ENCODE measurements around the gene TEX11.
"Not testable (repeated sequence)": the region's sequence is repeated elsewhere in the genome, so short reads cannot be mapped to it uniquely, and the experiment has no call there.

TEX11 gene

DNA sequence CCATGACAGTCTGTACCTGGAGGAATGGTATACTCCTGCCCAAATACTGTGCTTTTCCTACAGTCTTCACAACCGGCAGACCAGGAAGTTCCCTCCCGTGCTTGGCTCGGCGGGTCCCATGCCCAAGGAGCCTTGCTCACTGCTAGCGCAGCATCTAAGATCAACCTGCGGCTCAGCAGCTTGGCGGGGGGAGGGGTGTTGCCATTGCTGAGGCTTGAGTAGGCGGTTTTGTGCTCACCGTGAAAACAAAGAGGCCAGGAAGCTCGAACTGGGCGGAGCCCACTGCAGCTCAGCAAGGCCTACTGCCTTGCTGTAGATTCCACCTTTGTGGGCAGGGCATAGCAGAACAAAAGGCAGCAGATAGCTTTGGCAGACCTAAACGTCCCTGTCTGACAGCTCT lies 152.7 kb downstream of the TEX11 start:
- no peak for DNase-seq

DNA sequence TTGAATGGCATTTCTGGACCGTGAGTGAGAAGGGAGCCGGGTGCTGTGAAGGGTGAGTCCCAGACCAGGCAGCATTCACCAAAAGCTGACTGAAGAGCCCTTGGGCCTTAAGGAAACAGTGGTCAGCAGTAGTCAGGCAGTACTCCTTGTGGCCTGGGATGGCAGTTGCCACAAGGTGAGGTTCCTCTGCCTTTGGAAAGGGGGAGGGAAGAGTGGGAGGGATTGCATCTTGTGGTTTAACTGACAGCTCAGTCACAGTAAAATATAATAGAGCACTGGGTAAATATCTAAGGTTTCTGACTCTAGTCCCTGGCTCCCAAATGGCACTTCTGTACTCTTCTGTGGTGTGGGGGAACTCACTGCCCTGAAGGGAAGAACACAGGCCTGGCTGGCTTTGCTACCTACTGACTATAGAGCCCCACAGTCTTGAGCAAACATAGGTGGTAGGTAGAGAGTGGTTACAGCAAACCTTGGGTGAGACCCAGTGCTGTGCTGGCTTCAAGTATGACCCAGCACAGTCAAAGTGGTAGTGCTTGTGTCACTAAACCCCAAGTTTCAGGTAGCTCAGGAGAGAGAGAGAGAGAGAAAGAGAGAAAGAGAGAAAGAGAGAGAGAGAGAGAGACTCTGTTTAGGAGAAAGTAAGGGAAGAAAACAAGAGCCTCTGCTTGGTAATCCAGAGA lies 154.2 kb downstream of the TEX11 start:
- no peak for DNase-seq

DNA sequence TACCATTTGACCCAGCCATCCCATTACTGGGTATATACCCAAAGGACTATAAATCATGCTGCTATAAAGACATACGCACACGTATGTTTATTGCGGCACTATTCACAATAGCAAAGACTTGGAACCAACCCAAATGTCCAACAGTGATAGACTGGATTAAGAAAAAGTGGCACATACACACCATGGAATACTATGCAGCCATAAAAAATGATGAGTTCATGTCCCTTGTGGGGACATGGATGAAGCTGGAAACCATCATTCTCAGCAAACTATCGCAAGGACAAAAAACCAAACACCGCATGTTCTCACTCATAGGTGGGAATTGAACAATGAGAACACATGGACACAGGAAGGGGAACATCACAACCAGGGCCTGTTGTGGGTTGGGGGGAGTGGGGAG lies 174.7 kb downstream of the TEX11 start:
- DNase-seq = not testable (repeated sequence)

DNA sequence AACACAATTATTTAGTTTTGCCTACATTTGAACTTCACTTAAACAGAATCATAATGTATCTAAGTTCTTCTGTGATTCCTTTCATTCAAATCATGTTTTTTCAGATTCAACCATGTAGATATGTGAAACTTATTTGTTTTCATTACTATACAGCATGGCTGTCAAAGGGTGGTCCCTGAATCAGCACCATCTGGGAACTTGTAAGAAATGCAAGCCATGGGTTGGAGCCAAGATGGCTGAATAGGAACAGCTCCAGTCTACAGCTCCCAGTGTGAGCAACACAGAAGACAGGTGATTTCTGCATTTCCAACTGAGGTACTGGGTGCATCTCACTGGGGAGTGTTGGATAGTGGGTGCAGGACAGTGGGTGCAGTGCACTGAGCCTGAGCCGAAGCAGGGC lies 180.6 kb downstream of the TEX11 start:
- not testable (repeated sequence) for DNase-seq

DNA sequence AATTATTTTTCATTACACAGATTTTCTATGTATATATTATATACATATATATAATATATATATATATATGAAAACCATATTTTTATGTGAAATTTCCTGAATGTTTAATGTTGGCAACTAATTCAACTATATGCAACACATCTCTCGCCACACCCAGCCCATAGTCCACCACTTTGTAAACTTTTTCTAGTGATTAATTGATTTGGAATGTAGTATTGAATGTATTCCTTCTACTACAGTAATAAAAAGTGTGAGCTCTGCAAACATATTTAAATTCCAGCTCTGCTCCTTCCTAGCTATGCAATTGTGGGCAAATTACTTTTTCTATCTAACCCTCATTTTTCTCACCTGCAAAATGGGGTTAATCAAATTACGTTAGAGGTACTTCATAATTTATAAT lies 187.8 kb downstream of the TEX11 start:
- DNase-seq = no peak

DNA sequence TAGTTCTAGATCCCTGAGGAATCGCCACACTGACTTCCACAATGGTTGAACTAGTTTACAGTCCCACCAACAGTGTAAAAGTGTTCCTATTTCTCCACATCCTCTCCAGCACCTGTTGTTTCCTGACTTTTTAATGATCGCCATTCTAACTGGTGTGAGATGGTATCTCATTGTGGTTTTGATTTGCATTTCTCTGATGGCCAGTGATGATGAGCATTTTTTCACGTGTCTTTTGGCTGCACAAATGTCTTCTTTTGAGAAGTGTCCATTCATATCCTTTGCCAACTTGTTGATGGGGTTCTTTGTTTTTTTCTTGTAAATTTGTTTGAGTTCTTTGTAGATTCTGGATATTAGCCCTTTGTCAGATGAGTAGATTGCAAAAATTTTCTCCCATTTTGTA lies 197.2 kb downstream of the TEX11 start:
- DNase-seq = not testable (repeated sequence)

DNA sequence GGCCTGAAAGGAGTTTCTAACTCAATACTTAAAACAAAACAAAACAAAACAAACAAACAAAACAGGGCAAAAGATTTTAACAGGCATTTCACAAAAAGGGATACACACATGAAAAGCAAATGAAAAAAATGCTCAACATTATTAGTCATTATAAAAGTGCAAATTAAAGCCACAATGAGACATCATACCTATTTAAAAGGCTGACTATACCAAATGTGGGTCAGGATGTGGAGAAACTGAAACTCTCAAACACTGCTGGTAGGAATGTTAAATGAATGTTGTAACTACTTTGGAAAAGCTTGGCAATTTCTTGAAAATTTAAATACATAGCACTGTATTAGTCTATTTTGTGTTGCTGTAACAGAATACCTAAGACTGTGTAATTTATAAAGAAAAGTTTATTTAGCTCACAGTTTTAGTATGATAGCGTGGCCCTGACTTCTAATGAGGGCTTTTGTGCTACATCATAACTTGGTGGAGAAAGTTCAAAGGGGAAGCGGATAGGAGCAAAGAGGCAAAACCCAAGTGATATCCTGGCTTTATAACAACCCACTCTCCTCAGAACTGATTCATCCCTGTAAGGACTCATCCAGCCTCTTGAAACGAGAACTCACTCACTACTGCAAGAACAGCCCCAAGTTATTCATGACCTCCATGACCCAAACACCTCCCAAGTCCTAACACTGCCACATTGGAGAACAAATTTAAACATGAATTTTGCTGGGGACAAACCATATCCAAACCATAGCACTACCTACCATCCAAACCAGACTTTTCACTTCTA lies 214.0 kb downstream of the TEX11 start:
- no peak for DNase-seq

DNA sequence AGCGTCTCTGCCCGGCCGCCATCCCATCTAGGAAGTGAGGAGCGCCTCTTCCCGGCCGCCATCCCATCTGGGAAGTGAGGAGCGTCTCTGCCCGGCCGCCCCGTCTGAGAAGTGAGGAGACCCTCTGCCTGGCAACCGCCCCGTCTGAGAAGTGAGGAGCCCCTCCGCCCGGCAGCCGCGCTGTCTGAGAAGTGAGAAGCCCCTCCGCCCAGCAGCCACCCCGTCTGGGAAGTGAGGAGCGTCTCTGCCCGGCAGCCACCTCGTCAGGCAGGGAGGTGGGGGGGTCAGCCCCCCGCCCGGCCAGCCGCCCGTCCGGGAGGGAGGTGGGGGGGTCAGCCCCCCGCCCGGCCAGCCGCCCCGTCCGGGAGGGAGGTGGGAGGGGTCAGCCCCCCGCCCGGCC lies 229.1 kb downstream of the TEX11 start:
- not testable (repeated sequence) for DNase-seq

DNA sequence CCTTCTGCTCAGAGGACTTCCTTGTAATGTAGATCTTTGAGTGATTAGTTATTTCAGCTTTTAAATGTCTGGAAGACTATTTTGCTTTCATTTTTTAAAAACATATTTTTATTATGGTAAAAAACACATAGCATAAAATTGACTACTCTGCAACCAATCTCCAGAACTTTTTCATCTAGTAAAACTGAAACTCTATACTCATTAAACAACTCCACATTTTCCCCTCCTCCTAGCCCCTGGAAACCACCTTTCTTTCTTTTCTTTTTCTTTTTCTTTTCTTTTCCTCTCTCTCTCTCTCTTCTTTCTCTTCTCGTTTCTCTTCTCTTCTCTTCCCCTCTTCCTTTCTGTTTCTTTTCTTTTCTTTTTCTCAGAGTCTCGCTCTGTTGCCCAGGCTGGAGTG lies 233.2 kb downstream of the TEX11 start:
- DNase-seq = no peak

DNA sequence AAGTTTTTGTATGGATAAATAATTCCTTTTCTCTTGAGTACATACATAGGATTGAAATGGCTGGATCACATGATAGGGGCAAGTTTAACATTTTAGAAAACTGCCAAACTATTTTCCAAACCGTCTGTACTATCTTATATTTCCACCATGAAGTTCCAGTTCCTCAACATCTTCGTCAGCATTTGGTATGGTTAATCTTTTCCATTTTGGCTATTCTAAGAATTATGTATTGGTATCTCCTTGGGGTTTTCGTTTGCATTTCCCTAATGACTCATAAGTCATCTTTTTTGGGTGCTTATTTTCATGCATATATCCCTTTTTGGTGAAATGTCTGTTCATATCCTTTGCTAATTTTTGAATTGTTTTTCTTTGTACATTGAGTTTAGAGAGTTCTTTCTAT lies 236.2 kb downstream of the TEX11 start:
- no peak for DNase-seq

DNA sequence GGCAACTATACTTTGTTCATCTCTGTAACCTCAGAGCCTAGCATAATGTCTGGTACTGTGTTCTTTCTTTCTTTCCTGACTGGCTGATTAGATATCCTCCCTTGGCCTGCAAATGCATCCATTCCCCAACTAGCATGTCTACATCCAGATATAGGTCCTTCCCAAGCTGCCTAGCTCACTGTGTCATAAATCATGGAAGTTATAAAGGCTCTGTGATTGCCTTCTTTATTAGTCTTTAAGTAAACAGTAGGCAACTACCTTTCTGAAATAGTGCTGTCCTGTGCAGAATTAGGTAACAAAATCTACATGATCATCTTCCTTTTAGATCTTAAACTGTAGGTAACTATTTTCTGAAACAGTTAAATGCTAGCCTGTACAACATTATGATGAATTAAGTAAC lies 239.4 kb downstream of the TEX11 start:
- no peak for DNase-seq

DNA sequence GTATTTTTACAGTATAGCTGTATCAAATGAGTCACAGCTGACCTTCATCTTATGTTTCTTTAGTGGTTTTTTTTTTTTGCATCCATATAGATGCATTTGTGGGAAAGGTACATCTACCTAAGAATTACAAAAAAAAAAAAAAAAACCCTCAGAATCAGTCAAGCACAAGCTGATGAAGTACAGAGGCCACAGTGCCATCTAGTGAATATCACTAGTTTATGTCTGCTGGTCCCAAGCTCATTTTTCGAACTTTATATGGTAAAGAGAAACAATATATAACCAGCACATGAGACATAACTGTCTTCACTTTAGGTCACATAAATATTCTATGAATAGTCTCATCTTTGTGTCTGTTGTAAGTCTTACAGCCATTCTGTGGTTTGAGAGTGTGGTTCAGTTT lies 243.8 kb downstream of the TEX11 start:
- DNase-seq = peak in 3 of 4 experiments; percentile 4 to 37 (median 11)

DNA sequence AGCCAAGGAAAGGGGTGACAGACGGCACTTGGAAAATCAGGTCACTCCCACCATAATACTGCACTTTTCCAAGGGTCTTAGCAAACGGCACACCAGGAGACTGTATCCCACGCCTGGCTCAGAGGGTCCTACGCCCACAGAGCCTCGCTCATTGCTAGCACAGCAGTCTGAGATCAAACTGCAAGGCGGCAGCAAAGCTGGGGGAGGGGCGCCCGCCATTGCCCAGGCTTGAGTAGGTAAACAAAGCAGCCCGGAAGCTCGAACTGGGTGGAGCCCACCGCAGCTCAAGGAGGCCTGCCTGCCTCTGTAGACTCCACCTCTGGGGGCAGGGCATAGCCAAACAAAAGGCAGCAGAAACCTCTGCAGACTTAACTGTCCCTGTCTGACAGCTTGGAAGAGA lies 247.4 kb downstream of the TEX11 start:
- not testable (repeated sequence) for DNase-seq

DNA sequence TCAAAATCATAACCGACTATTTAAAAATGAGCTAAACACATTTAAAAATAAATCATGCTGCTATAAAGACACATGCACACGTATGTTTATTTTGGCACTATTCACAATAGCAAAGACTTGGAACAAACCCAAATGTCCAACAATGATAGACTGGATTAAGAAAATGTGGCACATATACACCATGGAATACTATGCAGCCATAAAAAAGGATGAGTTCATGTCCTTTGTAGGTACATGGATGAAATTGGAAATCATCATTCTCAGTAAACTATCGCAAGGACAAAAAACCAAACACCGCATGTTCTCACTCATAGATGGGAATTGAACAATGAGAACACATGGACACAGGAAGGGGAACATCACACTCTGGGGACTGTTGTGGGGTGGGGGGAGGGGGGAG lies 251.0 kb downstream of the TEX11 start:
- DNase-seq = not testable (repeated sequence)

DNA sequence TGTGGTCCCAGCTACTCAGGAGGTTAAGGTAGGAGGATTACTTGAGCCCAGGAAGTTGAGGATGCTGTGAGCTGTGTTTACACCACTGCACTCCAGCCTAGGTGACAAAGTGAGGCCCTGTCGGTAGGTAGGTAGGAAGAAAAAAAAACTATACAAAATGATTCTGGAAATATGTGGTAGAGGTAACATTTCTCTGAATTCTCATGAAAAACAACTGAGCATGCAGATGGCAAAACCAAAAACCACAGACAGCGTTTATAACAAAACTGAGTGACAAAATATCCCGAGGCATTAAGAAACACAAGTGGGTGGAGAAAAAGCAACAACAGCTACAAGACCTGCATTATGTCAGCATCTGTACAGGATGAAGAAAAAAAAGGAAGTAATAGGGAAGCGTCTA lies 252.2 kb downstream of the TEX11 start:
- peak; percentile 1 to 31 (median 12) for DNase-seq

DNA sequence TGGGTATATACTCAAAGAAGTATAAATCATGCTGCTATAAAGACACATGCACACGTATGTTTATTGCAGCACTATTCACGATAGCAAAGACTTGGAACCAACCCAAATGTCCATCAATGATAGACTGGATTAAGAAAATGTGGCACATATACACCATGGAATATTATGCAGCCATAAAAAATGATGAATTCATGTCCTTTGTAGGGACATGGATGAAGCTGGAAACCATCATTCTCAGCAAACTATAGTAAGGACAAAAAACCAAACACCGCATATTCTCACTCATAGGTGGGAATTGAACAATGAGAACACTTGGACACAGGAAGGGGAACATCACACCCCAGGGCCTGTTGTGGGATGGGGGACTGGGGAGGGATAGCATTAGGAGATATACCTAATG lies 260.6 kb downstream of the TEX11 start:
- DNase-seq = not testable (repeated sequence)

DNA sequence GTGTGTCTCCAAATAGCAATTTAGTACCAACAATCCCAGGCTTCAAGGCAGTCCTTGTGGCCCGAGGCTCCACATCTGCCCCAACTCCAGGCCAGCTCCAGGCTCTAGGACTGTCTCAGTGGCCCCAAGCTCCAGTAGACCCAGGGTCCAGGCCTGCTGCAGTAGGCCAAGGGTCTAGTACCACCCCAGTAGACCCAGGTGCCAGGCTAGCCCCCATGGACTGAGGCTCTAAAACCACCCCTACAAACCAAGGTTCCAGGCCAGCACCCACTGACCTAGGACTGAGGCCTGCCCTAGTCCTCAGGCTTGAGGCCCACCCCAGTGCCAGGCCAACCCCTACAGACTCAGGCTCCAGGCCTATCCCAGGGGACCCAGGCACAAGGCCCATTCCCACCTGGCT lies 272.3 kb downstream of the TEX11 start:
- no peak for DNase-seq

DNA sequence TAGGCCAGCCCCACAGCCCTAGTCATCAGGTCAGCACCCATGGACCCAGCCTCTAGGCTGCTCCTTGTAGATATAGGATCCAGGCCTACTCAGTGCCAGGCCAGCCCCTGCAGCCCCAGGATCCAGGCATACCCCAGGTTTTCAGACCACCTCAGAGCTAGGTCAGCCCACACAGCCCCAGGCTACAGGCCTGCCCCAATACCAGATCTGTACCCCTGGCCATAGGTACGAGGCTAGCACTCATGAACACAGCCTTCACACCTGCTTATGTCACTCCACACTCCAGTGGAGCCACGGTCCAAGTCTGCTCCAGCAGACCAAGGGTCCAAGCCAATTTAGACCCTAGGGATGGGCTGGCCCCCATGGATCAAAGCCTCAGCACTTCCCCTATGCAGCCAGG lies 272.8 kb downstream of the TEX11 start:
- no peak for DNase-seq

DNA sequence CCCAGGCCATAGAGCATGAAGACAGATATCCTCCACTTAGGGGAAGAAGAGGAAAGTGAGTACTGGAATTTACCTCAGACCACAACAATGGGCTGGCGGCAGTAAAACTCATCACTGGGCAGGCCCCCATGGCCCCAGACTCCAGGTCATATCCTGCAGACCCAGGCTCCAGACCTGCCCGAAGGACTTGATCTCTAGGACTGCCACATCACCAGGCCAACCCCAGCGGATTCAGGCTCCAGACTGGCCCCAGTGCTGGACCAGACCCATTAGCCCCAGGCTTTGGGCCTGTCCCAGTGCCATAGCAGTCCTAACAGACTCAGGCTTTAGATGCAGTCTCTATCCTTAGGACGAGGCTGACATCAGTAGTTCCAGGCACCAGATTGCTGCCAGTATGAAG lies 273.3 kb downstream of the TEX11 start:
- no peak for DNase-seq

DNA sequence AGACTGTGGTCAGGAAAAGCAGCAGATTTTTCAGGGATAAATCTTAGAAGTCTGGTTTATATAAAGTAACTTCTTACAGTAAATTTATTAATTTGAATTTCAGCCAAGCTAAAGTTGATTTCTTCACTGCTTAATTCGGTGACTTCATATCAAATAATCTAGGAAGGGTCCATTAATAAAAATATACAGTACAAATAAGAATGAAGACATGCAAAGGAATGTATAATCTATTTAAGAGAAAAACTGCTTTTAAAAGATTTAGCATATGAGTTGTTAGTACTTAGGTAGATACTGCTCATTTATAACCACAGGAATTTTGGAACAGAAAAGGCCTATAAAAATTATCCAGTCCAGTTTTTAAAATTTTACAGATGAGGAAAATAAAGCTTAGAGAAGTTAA lies 286.8 kb downstream of the TEX11 start:
- DNase-seq = no peak

DNA sequence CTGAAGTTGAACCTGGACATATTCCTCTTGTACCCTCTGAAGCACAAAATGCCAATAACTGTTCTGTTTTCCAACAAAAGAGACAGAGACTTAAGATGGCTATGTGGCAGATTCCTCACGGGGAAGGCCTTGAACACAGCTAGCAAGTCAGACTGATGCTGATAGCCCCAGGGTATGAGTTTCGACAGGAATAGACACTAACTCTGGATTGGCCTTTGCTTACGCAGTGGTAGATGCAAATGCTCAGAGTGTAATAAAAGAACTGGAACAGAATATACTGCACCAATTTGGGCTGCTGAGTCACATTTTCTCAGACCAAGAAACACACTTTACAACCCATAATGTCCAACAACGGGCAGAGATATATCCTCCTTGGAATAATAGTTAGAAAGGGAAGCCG lies 290.0 kb downstream of the TEX11 start:
- no peak for DNase-seq

DNA sequence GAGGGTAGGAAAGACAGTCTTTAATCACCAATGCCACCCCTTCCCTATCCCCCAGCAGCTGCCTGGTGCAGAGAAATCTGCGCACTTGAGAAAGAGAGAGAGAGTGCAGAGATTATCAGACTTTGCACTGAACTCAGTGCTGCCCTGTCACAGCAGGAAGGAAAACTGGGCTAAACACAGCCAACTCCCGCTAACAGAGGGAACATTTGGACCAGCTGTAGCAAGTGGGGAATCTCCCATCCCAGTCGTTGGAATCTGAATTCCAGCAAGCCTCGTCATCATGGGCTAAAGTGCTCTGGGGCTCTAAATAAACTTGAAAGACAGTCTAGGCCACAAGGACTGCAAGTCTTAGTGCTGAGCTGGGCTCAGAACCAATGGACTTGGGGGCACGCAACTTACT lies 295.2 kb downstream of the TEX11 start:
- no peak for DNase-seq

DNA sequence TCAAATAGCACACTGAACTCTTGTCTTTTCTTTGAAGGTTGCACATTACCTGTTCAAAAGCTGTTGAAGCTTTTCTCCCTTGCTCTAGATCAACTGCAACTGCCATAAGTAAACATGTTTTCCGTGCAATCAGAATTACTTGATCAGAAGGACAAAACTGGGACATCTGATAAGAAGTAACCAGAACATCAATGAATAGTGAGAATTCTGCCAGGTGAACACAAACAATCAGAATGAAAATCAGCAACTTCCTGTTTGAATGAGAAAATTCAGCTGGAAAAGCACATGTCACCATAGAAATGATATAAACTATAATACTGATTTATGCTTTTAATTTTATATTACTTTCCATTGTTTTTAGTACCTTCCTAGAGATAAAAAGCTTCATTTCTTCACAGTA lies 303.2 kb downstream of the TEX11 start:
- DNase-seq = no peak

DNA sequence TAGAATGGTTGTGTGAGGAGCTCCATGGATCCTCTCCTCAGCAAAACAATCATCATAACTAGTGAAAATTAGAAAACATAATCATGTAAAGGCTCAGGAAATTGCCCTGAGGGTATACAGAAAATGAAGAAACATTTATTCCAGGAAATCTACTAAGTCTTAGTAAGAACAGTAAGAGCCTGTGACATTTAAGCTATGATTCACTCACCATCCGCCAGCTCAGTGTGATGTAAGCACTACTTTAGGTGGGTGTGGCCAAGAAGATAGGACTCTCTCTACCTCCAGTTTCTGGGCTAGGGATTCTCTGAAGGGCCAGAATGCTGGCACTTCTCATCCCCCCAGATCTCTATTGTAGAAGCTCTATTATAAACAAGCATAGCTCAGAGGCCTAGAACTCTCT lies 316.4 kb downstream of the TEX11 start:
- DNase-seq = peak; percentile 4 to 38 (median 20)
